Esophagus squamous epithelium (tissue), 4 donors: Measurements from ENCODE around the gene ZBTB14.

ENCODE experiments used
- POLR2A ChIP-seq, 4 donors: fragments of 450-650 bp; IDR thresholded peaks; one replicate each; pipeline ENCODE4 v1.6.1; 2017; ENCODE audit warnings: antibody characterized with exemption in 4 of 4, mild to moderate bottlenecking in 4 of 4, moderate library complexity in 3 of 4
- TF ChIP-seq, protein P1 (sequence below), 6 experiments: fragments of 450-650 bp in 4 of 6; fragments of 200-600 bp in 2 of 6; sonication (generic) in 2 of 6; IDR thresholded peaks; one replicate each; pipeline ENCODE4 v1.5.1; 2016 to 2019; ENCODE audit warnings: antibody characterized with exemption in 6 of 6, mild to moderate bottlenecking in 4 of 6, moderate library complexity in 4 of 6

DNA sequence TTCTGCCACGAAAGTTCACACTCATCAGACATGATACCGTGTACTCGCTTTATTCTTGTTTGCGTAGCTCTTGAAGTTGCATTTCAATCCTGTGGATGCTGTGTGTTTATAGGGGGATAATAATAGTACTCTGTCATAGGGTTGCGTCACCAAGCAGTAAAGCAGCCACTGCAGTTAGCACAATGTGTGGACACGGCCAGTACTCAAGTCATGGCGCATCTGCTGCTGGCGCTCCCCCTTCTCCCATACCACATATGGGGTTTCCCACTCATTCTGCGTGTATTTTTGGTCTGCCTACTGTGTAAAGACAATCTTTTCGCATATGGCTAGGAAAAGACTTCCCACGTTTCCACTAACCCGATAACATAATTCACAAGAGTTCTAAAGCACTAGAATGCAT lies 2.1 kb upstream of the ZBTB14 start:
- TF ChIP-seq, protein P1, sequence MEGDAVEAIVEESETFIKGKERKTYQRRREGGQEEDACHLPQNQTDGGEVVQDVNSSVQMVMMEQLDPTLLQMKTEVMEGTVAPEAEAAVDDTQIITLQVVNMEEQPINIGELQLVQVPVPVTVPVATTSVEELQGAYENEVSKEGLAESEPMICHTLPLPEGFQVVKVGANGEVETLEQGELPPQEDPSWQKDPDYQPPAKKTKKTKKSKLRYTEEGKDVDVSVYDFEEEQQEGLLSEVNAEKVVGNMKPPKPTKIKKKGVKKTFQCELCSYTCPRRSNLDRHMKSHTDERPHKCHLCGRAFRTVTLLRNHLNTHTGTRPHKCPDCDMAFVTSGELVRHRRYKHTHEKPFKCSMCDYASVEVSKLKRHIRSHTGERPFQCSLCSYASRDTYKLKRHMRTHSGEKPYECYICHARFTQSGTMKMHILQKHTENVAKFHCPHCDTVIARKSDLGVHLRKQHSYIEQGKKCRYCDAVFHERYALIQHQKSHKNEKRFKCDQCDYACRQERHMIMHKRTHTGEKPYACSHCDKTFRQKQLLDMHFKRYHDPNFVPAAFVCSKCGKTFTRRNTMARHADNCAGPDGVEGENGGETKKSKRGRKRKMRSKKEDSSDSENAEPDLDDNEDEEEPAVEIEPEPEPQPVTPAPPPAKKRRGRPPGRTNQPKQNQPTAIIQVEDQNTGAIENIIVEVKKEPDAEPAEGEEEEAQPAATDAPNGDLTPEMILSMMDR (IDR thresholded peaks at IDR 0.05): no peak
- TF ChIP-seq POLR2A (IDR thresholded peaks at IDR 0.05): no peak
